HPDE6-E6E7 (cell line): ENCODE measurements around the gene CCDC88A.
"Not testable (repeated sequence)": the region's sequence is repeated elsewhere in the genome, so short reads cannot be mapped to it uniquely, and the experiment has no call there.

Source experiments
- DNase-seq: peaks from one replicate; pipeline ENCODE4 v3.0.0; 2011; ENCODE audit warnings: missing footprints; ENCODE audit errors: extremely low spot score

CCDC88A gene, protein sequence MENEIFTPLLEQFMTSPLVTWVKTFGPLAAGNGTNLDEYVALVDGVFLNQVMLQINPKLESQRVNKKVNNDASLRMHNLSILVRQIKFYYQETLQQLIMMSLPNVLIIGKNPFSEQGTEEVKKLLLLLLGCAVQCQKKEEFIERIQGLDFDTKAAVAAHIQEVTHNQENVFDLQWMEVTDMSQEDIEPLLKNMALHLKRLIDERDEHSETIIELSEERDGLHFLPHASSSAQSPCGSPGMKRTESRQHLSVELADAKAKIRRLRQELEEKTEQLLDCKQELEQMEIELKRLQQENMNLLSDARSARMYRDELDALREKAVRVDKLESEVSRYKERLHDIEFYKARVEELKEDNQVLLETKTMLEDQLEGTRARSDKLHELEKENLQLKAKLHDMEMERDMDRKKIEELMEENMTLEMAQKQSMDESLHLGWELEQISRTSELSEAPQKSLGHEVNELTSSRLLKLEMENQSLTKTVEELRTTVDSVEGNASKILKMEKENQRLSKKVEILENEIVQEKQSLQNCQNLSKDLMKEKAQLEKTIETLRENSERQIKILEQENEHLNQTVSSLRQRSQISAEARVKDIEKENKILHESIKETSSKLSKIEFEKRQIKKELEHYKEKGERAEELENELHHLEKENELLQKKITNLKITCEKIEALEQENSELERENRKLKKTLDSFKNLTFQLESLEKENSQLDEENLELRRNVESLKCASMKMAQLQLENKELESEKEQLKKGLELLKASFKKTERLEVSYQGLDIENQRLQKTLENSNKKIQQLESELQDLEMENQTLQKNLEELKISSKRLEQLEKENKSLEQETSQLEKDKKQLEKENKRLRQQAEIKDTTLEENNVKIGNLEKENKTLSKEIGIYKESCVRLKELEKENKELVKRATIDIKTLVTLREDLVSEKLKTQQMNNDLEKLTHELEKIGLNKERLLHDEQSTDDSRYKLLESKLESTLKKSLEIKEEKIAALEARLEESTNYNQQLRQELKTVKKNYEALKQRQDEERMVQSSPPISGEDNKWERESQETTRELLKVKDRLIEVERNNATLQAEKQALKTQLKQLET (N-terminal part only)

GRCh38 chr2:55419679-55420438, at the start of gene CCDC88A:
Gene CCDC88A, minus strand, starts transcription at chr2:55419856. Its CDS starts 777 bp downstream, at chr2:55419079.
- DNase-seq = peak; percentile 81

GRCh38 chr2:55461679-55462078, 42.0 kb upstream of the CCDC88A start:
- no peak for DNase-seq

DNA sequence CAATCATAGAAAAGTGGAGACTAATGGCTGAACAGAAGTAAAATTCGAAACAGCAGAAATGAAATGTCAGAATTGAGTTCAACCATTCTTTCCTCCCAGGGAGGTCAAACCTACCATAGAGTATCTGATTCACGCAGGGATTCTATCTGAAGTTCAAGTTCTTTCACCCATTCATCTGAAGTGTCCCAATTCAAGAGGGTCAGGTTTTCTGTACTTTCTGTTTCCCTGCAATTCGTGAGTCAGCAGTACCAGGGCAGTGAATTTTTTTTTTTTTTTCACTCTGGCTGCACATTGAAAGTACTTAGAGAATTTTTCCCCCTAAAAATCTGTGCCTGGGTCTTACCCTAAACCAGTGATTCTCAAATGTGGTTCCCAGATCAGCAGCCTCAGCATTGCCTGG, 40.9 kb upstream of the CCDC88A start:
- peak; percentile 44 for DNase-seq

GRCh38 chr2:55459714-55460274, 40.1 kb upstream of the CCDC88A start:
- no peak for DNase-seq

DNA sequence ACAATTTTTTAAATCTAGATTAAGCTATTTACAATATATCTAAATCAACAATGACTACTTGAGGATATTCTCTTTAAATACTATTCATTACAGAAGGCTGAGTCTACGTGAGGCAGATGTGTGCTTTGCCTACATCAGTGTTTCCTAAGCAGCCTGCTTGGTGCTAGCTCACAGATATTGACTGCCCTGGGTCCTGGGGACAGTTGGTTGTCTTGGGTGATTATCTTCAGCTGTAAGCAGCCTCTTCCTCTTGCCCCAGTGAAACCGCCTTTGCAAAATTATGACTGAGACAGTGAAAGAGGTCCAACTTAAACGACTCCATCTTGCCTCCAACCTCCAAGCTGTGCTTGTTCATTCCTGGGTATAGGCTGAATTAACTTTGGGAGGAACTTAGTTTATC, 39.6 kb upstream of the CCDC88A start:
- no peak for DNase-seq

- DNase-seq = no peak
These were observed 34.5 kb upstream of the CCDC88A start for GRCh38 chr2:55454121-55454520.

GRCh38 chr2:55452879-55453278, 33.2 kb upstream of the CCDC88A start:
- no peak for DNase-seq

DNA sequence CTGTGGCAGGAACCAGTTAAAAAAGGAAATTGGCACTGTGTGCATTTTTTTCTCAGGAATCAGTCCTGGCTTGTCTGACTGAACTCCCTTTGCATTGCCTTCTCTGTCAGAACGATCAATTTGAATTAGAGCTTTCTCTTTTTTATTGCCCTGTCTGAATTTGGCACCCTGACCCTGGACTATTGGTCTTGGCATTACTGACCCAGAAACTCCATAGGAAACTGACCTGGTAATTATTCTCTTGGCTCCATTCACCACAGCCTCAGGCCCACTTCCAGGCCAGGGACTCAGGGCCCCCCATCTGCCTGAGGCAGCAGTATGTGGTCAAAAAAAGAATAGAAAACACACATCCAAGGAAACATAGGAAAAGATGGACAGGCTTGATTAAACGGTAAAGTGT, 32.0 kb upstream of the CCDC88A start:
- DNase-seq = no peak

DNA sequence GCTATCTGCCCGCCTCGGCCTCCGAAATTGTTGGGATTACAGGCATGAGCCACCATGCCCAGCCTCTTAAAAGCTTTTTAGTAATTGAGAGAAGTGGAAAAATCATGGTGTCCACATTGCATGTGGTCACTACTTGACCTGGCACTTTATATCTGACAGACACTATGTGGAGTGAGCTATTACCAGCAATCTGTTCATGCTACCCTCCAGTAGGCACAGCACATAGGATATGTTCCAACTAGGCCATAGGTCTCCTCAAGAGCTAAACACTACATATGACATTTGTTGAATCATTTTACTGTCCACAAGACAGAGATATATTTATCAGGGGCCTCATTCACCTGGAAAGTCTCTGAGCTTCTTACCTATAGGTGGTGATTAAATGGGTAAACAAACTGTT, 30.4 kb upstream of the CCDC88A start:
- not testable (repeated sequence) for DNase-seq

- DNase-seq = not testable (repeated sequence)
These were observed 22.5 kb upstream of the CCDC88A start for GRCh38 chr2:55442045-55442760.

DNA sequence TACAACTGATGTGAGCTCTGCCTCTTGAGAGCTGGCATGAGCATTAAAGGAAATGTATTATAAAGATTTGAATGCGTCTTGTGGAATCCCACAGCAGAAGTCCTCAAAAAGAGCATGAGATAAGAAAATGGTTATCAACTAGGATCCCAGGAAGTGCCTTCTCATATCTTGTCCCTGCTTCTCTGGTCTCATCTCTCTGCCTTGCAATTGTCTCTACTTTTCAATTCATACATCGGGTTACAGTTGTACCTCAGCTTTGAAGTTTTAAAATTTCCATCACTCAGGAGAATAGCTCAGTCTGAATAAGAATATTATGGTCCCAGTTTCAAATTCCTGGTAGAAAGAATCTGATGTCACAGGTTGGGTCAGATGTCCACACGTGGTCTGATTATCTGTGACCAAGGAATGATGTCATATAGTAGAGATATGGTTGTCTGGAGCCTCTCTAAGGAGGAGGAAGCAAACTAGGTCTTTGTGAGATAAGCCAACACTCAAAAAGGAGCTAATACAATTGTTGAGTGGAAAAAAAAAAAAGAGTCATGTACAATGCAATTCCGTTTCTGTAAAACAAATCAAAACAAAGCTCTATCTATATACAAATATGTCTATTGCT, 21.7 kb upstream of the CCDC88A start:
- no peak for DNase-seq

GRCh38 chr2:55439101-55439397, 19.4 kb upstream of the CCDC88A start:
- no peak for DNase-seq

DNA sequence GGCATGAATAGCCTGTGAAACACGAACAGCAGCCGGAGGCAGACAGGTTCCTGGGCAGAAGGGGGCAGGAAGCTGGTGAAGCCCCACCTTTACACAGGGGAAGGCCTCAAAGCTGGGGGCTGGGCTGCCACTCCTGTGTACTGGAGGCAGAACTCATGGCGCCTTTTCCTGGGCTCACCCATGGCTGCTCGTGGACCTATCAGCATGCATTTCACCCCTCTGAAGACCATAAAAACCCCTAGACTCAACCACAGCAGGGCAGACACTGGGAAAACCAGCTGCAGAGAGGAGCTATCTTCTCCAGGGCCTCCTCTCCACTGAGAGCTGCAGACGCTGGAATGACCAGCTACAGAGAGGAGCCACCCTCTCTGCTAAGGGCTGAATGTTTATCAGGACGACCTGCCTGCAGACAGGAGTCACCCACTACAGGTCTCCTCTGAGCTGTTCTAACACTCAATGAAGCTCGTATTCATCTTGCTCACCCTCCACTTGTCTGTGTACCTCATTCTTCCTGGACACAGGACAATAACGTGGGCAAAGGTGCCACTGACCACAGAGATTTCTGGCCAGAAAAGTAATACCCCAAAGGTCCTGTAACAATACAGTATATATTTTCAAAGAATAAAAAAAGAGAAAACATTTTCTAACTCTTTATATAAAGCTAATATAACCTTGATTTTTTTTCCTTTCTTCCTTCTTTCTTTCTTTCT, 18.9 kb upstream of the CCDC88A start:
- no peak for DNase-seq

- no peak for DNase-seq
These were observed 18.1 kb upstream of the CCDC88A start for GRCh38 chr2:55437515-55438390.

DNA sequence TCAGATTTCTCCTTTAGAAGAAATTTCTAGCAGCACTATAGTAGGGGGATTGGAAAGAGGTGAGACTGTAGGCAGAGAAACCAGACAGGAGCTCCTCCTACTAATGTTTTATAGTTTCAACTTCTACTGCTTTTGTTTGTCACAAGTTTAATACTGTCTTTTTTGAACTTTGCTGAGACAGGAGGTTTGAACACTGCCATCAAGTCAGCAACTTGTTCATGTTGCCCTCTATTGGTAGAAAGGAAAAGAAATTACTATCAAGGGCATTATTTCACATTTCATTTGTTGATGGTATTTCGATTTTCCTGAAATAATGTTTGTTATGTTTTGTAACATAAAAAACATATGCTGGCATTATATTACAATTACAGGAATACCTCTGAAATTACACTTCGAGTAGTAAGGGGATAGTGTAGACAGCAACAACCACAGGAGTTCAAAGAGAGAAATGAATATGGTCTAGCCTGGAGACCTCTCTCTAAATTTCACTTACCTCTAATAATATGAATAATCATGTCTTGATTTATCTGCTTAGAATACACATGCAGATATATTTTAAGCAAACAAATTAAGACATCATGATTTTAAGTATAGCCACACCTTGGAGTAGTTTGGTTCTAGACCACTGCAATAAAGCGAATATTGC, 12.4 kb upstream of the CCDC88A start:
- DNase-seq = no peak

DNA sequence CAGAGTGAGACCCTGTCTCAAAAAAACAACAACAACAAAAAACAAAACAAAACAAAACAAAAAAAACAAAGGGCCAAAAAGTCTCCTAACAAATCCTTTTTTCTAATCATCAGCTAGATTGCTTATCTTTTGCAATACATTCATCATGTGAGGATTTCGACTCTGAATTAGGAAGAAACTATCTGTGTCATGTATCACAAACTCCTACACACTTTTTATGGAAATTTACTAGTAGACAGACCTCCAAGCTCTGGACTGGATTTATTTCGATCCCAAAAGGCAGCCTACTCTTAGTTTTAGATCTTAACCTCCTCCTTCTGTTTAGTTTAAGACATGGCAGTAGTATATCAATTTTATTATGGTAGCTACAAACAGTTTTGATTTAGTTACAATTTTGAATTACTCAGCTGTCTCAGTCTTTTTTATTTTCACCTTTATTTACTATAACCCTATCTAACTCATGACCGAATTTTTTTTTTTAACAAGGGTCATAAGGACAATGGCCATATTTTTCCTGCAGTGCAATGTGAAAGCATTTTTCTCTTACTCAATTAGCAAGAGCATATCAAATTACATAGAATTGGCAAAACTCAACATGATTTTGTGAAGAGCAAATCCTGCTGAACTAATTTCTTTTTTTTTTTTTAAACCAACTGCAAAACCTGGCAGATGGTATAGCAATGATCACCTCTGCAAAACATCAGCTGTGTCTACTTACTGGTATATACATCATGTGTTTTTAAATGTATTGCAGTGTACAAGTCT, 10.7 kb upstream of the CCDC88A start:
- DNase-seq = no peak

- DNase-seq = no peak
These were observed 8.6 kb upstream of the CCDC88A start for GRCh38 chr2:55428258-55428657.
